HepG2 (cell line): ENCODE results near the gene MYL4. TPM values are rescaled to one million over a fixed set of nuclear protein-coding genes. Genes with fewer than 3 reads are reported as not detected.
A peak's percentile ranks its signal among the peaks of the same experiment; 100 is the strongest.

Experiments used
- ATAC-seq: fragments of 200-7000 bp; cut with Tn5 transposase; 3 replicates; pipeline ENCODE4 v1.9.1; 2020; ENCODE audit warnings: mild to moderate bottlenecking, moderate library complexity
- BruUV-seq: library from RNA; stranded (reverse); fragments of 400-500 nt; replicated peaks from 2 replicates; lab custom pipeline; 2021; lab: Mats Ljungman, UMichigan
- CTCF ChIA-PET: fragments of 300-600 bp; formaldehyde crosslinking; extraction: SDS; loops from one replicate; lab custom pipeline; 2021; ENCODE audit warnings: low total read pairs, inconsistent platforms, low intra/inter-chr PET ratio; lab: Yijun Ruan, JAX
- POLR2A ChIA-PET: fragments of 350-600 bp; sonication (Branson Sonifier 250); formaldehyde crosslinking; loops from one replicate; lab custom pipeline; 2020; ENCODE audit warnings: antibody characterized with exemption, inconsistent platforms; lab: Yijun Ruan, JAX
- DNase-seq: peaks from one replicate; pipeline ENCODE4 v3.0.0-alpha.2; 2015; ENCODE audit warnings: low spot score
- FAIRE-seq: peaks from 3 replicates; lab custom pipeline; 2011; peaks lifted over from hg19 to GRCh38; lab: Jason Lieb, UNC
- H2AFZ ChIP-seq: one replicate; pipeline ENCODE4 v1.6.1; 2011; ENCODE audit warnings: low read length, inconsistent platforms
- H3K27ac ChIP-seq: fragments of 300-600 bp; 3 replicates; pipeline ENCODE4 v1.8.0; 2011; ENCODE audit warnings: mixed run types, mild to moderate bottlenecking, mixed read lengths, low read length, inconsistent platforms; ENCODE audit not compliant: insufficient read depth; ENCODE audit errors: extremely low read length
- H3K27me3 ChIP-seq, 2 experiments: fragments of 200-600 bp in 1 of 2; 2 replicates in 1 of 2; 3 replicates in 1 of 2; pipeline versions ENCODE4 v1.6.0 to v1.8.0; 2011; ENCODE audit warnings: low read length in 2 of 2, mild to moderate bottlenecking in 2 of 2, moderate library complexity in 2 of 2, inconsistent platforms in 1 of 2; ENCODE audit not compliant: insufficient read depth in 2 of 2, control insufficient read depth in 1 of 2
- H3K36me3 ChIP-seq, 2 experiments: fragments of 200-600 bp in 1 of 2; replicated peaks in 1 of 2; 2 replicates in 1 of 2; 3 replicates in 1 of 2; pipeline versions ENCODE4 v1.5.1 to v1.8.0; 2011; ENCODE audit warnings: low read length in 2 of 2, inconsistent platforms in 1 of 2; ENCODE audit not compliant: insufficient read depth in 2 of 2, control insufficient read depth in 1 of 2
- H3K4me1 ChIP-seq: 2 replicates; pipeline ENCODE4 v1.5.1; 2012; ENCODE audit warnings: low read length, inconsistent platforms; ENCODE audit not compliant: insufficient read depth
- H3K4me2 ChIP-seq: 2 replicates; pipeline ENCODE4 v1.6.0; 2011; ENCODE audit warnings: low read depth, low read length, inconsistent platforms
- H3K4me3 ChIP-seq, 3 experiments: fragments of 200-600 bp in 1 of 3; sonication (generic), shearing (Covaris generic) in 1 of 3; replicated peaks in 1 of 3; 2 replicates each; pipeline ENCODE4 v1.5.1; 2011 to 2016; ENCODE audit warnings: low read length in 3 of 3, inconsistent platforms in 2 of 3, low read depth in 2 of 3, mild to moderate bottlenecking in 2 of 3, control low read depth in 1 of 3, mixed read lengths in 1 of 3; ENCODE audit not compliant: insufficient read depth in 1 of 3
- H3K79me2 ChIP-seq: one replicate; pipeline ENCODE4 v1.6.1; 2011; ENCODE audit warnings: low read length, inconsistent platforms; ENCODE audit not compliant: insufficient read depth
- H3K9ac ChIP-seq: 2 replicates; pipeline ENCODE4 v1.6.0; 2011; ENCODE audit warnings: mild to moderate bottlenecking, low read depth, low read length, inconsistent platforms; ENCODE audit not compliant: insufficient read depth
- H3K9me3 ChIP-seq: 2 replicates; pipeline ENCODE4 v1.5.1; 2012; ENCODE audit warnings: mild to moderate bottlenecking, low read length
- H4K20me1 ChIP-seq: 2 replicates; pipeline ENCODE4 v1.6.0; 2011; ENCODE audit warnings: inconsistent platforms, mild to moderate bottlenecking, low read length, moderate library complexity; ENCODE audit not compliant: insufficient read depth
- ARNT2 ChIP-seq: sonication (generic); formaldehyde crosslinking; IDR thresholded peaks from 2 replicates; pipeline ENCODE4 v1.8.0; 2022; ENCODE audit warnings: mild to moderate bottlenecking, low read depth, missing genetic modification reagents, moderate library complexity
- CREB1 ChIP-seq, 2 experiments: fragments of 450-650 bp in 1 of 2; IDR thresholded peaks; 2 replicates each; pipeline ENCODE4 v1.6.1; 2016 to 2017; ENCODE audit warnings: control low read depth in 1 of 2, mild to moderate bottlenecking in 1 of 2, missing compliant biosample characterization in 1 of 2, missing genetic modification characterization in 1 of 2
- DBP ChIP-seq: sonication (generic); formaldehyde crosslinking; IDR thresholded peaks from 2 replicates; pipeline ENCODE4 v1.4.0; 2020; ENCODE audit warnings: missing genetic modification reagents; ENCODE audit errors: not compliant biosample characterization
- HMG20B ChIP-seq: conservative IDR thresholded peaks from 2 replicates; pipeline ENCODE4 v1.6.1; 2016; ENCODE audit warnings: missing genetic modification reagents, missing compliant biosample characterization
- MNT ChIP-seq: fragments of 450-650 bp; IDR thresholded peaks from 2 replicates; pipeline ENCODE4 v1.6.1; 2016
- NPAS2 ChIP-seq: sonication (generic); formaldehyde crosslinking; IDR thresholded peaks from 2 replicates; pipeline ENCODE4 v1.8.0; 2022; ENCODE audit warnings: mild to moderate bottlenecking, missing genetic modification reagents, borderline replicate concordance
- PAF1 ChIP-seq: IDR thresholded peaks from 2 replicates; pipeline ENCODE4 v1.6.1; 2016; ENCODE audit warnings: missing genetic modification reagents, missing compliant biosample characterization
- PBX3 ChIP-seq: sonication (generic); formaldehyde crosslinking; IDR thresholded peaks from 2 replicates; pipeline ENCODE4 v1.8.1; 2023; ENCODE audit warnings: missing genetic modification reagents, inconsistent platforms, borderline replicate concordance
- TBX2 ChIP-seq: sonication (generic); formaldehyde crosslinking; IDR thresholded peaks from 2 replicates; pipeline ENCODE4 v1.5.0; 2020; ENCODE audit warnings: missing genetic modification reagents, mild to moderate bottlenecking, borderline replicate concordance
- TFE3 ChIP-seq: IDR thresholded peaks from 2 replicates; pipeline ENCODE4 v1.6.1; 2016
- ZBTB49 ChIP-seq: sonication (generic); formaldehyde crosslinking; IDR thresholded peaks from 2 replicates; pipeline ENCODE4 v1.4.0; 2020; ENCODE audit warnings: missing genetic modification reagents, borderline replicate concordance
- ZNF292 ChIP-seq: sonication (generic); formaldehyde crosslinking; IDR thresholded peaks from 2 replicates; pipeline ENCODE4 v1.8.1; 2022; ENCODE audit warnings: mild to moderate bottlenecking, low read depth, missing genetic modification reagents, borderline replicate concordance
- ZNF816 ChIP-seq: sonication (generic); formaldehyde crosslinking; IDR thresholded peaks from 2 replicates; pipeline ENCODE4 v1.8.0; 2022; ENCODE audit warnings: missing genetic modification reagents, mild to moderate bottlenecking, borderline replicate concordance
- WGBS: methylation state at CpG from one replicate; pipeline ENCODE4 v1.1.6; 2017; ENCODE audit warnings: low lambda C conversion rate; 5-methylcytosine and 5-hydroxymethylcytosine counted together
- in situ Hi-C: cut with HindIII; loops from 2 replicates; pipeline ENCODE4 v1.10.0; 2017; ENCODE audit warnings: low pct_unique_long_range_greater_than_20kb; ENCODE audit not compliant: extremely low pct_ligation_motif_present
- intact Hi-C: fragments of 100-400 bp; cut with micrococcal nuclease; formaldehyde crosslinking; loops from one replicate; pipeline ENCODE4 v1.10.0; 2022; ENCODE audit not compliant: unreplicated experiment
- polyA plus RNA-seq, 8 experiments: library from polyadenylated mRNA; depleted of rRNA in 3 of 8; stranded (reverse) in 7 of 8; unstranded in 1 of 8; fragments of >200 nt; fragmentation: Illumina TruSeq in 4 of 8; extraction: Trizol in 4 of 8; gene quantifications; 2 replicates each; pipeline versions ENCODE4 v1.2.1 to v1.2.3, GENCODE V29; 2011 to 2016; ENCODE audit warnings: low read depth in 4 of 8, missing spikeins in 1 of 8, mixed read lengths in 1 of 8; ENCODE audit not compliant: insufficient read depth in 1 of 8
- total RNA-seq, 5 experiments: library from RNA; depleted of rRNA; stranded (reverse); fragments of >200 nt; fragmentation: Illumina TruSeq; extraction: Trizol; gene quantifications; 2 replicates each; pipeline ENCODE4 v1.2.3, GENCODE V29; 2016; ENCODE audit warnings: low read depth in 1 of 5

MYL4 gene
- total and polyA plus RNA-seq, 2 of the 13 experiments (the other 11 are each of a cell fraction or from before 2014, with no cell fraction given) = not detected

- H3K4me1 ChIP-seq = peaks cover 26% of the 10 kb centered on the region
- H3K9me3 ChIP-seq = peaks cover 4% of the 10 kb centered on the region; the same call in 1 of the 2 replicates
- no peak overlapping the region for H3K4me2 ChIP-seq
- 36% methylated on average over 2 of the region's 2 CpGs for WGBS
- no peaks in the 10 kb centered on the region for H3K79me2 ChIP-seq
- H2AFZ ChIP-seq = no peak overlapping the region
- no peaks in the 10 kb centered on the region for H4K20me1 ChIP-seq
- in situ Hi-C loops = no loop called here
- no TSS peak for BruUV-seq
- ChIA-PET POLR2A (no interaction called here), CTCF (no interaction called here)
- intact Hi-C loops = no loop called here
- no peak overlapping the region for H3K4me3 ChIP-seq
- DNase-seq (peak; percentile 48), ATAC-seq (peak; percentile 23; the same call in 2 of the 3 replicates), FAIRE-seq (no peak)
- H3K36me3 ChIP-seq = no peaks in the 10 kb centered on the region
- H3K27ac ChIP-seq = no peak overlapping the region
- no peaks in the 10 kb centered on the region for H3K27me3 ChIP-seq
- no peak overlapping the region for H3K9ac ChIP-seq
- TF ChIP-seq ZNF816 (CRISPR knock-in tag) = no peak
- 0 out of 2 replicates have a peak, but pooled peaks have one; percentile 25 for TF ChIP-seq TFE3
- no peak for TF ChIP-seq HMG20B (CRISPR knock-in tag)
- no peak for TF ChIP-seq CREB1 (IDR thresholded peaks at IDR 0.05)
- TF ChIP-seq CREB1 (CRISPR knock-in tag; IDR thresholded peaks at IDR 0.05) = no peak
- TF ChIP-seq ZNF292 (CRISPR knock-in tag) = no peak
- TF ChIP-seq TBX2 (CRISPR knock-in tag) = no peak
- TF ChIP-seq ARNT2 (CRISPR knock-in tag) = no peak
- TF ChIP-seq MNT = 0 out of 2 replicates have a peak, but pooled peaks have one; percentile 27
- TF ChIP-seq ZBTB49 = no peak
- TF ChIP-seq DBP (CRISPR knock-in tag) = no peak
- no peak for TF ChIP-seq PAF1
- TF ChIP-seq NPAS2 = no peak
- TF ChIP-seq PBX3 (CRISPR knock-in tag) = no peak
These were observed 56.9 kb downstream of the MYL4 start for GRCh38 chr17:47265983-47266541.
